Measurements from ENCODE around the gene PMEL.

The PMEL gene

DNA sequence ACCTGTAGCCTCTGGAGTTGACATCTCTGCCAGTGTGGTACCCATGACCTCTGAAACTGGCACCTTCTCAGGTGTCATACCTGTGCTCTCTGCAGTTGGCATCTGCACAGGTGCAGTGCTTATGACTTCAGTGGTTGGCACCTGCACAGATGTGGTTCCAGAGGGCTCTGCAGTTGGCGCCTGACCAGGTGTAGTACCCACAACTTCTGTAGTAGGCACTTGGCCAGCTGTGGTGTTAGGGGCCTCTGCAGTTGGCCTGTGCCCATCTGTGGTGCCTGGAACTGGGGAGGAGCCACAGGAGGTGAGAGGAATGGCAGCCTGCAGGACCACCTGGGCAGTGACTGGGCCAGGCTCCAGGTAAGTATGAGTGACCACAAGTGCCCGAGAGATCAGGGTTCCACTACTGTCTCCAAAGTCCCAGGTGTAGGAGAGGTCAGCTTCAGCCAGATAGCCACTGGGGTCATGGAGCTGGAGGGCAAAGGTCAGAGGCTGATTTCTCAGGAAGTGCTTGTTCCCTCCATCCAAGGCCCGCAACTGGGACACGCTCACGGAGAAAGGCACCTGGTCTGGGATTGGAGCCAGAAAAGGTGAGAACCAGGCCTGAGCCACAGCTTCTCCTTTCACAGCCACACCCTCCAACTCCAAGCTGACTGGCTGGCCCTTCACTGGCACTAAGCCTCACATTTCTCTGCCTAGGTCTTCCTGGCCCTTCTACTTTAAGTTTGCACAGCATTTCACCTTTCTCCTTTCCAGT, 8.6 kb downstream of the PMEL start:
- POLR2A ChIA-PET = no interaction called here

DNA sequence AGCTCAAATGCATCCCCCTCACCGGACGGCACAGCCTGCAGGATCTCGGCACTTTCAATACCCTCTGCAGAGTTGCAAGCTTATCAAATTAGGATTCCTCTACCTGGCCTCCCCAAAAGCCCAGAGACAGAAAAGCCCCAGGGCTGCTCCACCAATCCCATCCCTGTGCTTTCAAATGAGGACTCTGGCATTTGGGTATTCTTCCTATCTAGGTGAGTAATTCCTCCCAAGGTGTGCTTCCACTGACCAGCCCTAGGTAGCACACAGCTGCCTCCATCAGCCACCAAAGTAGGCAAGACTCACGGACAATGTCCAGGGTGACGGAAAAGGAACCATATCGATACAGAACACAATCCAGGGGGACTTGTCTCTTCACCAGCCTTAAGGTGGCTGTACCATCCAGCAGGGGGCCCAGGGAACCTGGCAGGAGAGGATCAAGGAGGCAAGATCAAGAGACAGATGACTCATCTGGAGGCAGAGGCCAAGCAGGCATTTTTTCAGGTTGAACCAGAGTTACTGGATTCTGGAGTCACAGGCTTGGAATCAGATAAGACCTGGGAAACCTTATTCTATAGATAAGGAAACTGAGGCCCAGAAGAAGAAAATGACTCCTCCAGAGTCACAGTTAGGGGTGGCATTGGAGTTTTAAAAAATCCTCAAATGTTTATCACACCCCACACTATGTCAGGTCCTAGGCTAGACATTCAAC, 9.9 kb downstream of the PMEL start:
- H3K4me3 ChIP-seq (ENCODE audit: low read depth, low read length) = no peak overlapping the region
- no peak for DNase-seq (ENCODE audit: low read depth, low spot score)
- POLR2A ChIA-PET = interaction anchor here (0.7 kb wide), 1 partner anchor 18 kb away, joined by 3 read pairs; the partner anchor contains the start of gene RAB5B
- TF ChIP-seq, protein P1, sequence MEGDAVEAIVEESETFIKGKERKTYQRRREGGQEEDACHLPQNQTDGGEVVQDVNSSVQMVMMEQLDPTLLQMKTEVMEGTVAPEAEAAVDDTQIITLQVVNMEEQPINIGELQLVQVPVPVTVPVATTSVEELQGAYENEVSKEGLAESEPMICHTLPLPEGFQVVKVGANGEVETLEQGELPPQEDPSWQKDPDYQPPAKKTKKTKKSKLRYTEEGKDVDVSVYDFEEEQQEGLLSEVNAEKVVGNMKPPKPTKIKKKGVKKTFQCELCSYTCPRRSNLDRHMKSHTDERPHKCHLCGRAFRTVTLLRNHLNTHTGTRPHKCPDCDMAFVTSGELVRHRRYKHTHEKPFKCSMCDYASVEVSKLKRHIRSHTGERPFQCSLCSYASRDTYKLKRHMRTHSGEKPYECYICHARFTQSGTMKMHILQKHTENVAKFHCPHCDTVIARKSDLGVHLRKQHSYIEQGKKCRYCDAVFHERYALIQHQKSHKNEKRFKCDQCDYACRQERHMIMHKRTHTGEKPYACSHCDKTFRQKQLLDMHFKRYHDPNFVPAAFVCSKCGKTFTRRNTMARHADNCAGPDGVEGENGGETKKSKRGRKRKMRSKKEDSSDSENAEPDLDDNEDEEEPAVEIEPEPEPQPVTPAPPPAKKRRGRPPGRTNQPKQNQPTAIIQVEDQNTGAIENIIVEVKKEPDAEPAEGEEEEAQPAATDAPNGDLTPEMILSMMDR (IDR thresholded peaks at IDR 0.05; ENCODE audit: insufficient read depth, low read length, missing control alignments) = peak; percentile 35
- CTCF ChIA-PET = interaction anchor here (0.7 to 16.2 kb wide), 9 partner anchors 12 to 235 kb away, joined by 3 to 206 read pairs (median 4); partner anchors contain the start of gene RDH5

More for the DNA sequence above, 8.6 kb downstream of the PMEL start:
- CTCF ChIA-PET = interaction anchor here (0.7 to 16.2 kb wide), 5 partner anchors 11 to 219 kb away, joined by 3 to 206 read pairs (median 4); no protein-coding TSS in a partner anchor
- TF ChIP-seq, protein P1 (IDR thresholded peaks at IDR 0.05; ENCODE audit: insufficient read depth, low read length, missing control alignments) = no peak
- no peak for DNase-seq (ENCODE audit: low read depth, low spot score)
- no peak overlapping the region for H3K4me3 ChIP-seq (ENCODE audit: low read depth, low read length)

DNA sequence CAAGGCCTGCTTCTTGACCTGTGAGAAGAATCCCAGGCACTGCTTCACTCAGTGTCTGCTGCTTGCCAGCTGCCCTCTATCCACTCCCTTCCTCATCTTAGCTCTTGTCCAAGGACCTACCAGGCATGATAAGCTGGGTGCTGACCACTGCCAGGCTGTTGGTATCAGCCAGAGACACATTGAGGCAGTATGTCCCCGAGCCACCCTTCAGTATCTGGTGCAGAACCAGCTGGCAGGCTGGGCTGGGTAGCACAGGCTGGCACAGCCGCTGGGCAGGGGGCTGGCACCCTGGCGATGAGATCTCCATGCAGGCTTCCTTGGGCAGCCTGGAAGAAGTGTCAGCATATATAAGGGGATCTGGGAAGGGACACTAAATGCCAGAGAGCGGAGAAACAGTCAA, 10.5 kb downstream of the PMEL start:
- no peak overlapping the region for H3K4me3 ChIP-seq (ENCODE audit: low read depth, low read length)
- TF ChIP-seq, protein P1 (IDR thresholded peaks at IDR 0.05; ENCODE audit: insufficient read depth, low read length, missing control alignments) = no peak
- DNase-seq (ENCODE audit: low read depth, low spot score) = no peak
- POLR2A ChIA-PET = no interaction called here
- CTCF ChIA-PET = interaction anchor here (1.1 to 16.2 kb wide), 6 partner anchors 17 to 235 kb away, joined by 3 to 206 read pairs (median 6); partner anchors contain the start of gene RDH5

- POLR2A ChIA-PET = no interaction called here
- H3K4me3 ChIP-seq (ENCODE audit: low read depth, low read length) = no peak overlapping the region
- TF ChIP-seq, protein P1 (IDR thresholded peaks at IDR 0.05; ENCODE audit: insufficient read depth, low read length, missing control alignments) = no peak
- CTCF ChIA-PET = interaction anchor here (0.8 to 16.2 kb wide), 4 partner anchors 9 to 208 kb away, joined by 3 to 206 read pairs (median 8); partner anchors contain the start of gene DGKA
- no peak for DNase-seq (ENCODE audit: low read depth, low spot score)
Observed at GRCh38 chr12:55946553-55946952, 19.3 kb downstream of the PMEL start.

DNA sequence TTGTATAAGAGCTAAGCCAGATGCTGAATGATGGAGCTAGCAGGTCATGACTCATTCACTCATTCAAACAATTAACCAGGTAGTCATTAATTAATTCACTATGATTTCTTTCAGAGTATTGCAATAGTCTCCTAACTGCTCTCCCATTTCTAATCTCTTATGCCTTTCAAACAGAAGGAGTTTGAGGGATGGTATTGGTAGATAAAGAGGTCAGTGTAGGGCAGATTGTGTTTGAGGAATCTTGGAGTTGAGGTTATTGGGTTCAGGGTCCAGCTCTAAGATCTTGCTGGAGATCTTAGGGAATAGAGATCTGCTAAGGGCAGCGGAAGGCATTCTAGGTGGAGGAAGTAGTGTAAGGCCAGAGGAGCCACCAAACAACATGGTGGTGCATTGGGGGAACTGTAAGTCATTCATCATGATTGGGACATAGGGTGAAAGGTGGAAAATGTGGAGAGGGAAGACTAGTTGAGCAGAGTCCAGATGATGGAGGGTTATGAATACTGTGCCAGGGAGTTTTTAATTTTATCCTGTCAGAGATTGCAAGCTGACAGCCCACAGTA, 23.2 kb downstream of the PMEL start:
- TF ChIP-seq, protein P1 (IDR thresholded peaks at IDR 0.05; ENCODE audit: insufficient read depth, low read length, missing control alignments) = no peak
- ChIA-PET CTCF (interaction anchor here (1.1 to 11.1 kb wide), 7 partner anchors 9 to 203 kb away, joined by 3 to 206 read pairs (median 9); partner anchors contain the start of genes GDF11, PYM1 and SARNP), POLR2A (no interaction called here)
- no peak for DNase-seq (ENCODE audit: low read depth, low spot score)
- no peak overlapping the region for H3K4me3 ChIP-seq (ENCODE audit: low read depth, low read length)
